ENCODE data around the gene FUZ.

Gene FUZ

GRCh38 chr19:49850487-49851342, 37.6 kb upstream of the FUZ start, which contains the start of gene PTOV1:
PTOV1 (plus strand) TSS chr19:49851159.
- DNase-seq (ENCODE audit: low spot score): peak; percentile 99

GRCh38 chr19:49850221-49850486, 37.1 kb upstream of the FUZ start:
- no peak for DNase-seq (ENCODE audit: low spot score)

- DNase-seq (ENCODE audit: low spot score): no peak
Measured at GRCh38 chr19:49849433-49850220, 36.5 kb upstream of the FUZ start.

GRCh38 chr19:49848938-49849337, 35.8 kb upstream of the FUZ start:
- DNase-seq (ENCODE audit: low spot score): no peak

GRCh38 chr19:49847731-49848696, 34.9 kb upstream of the FUZ start:
- DNase-seq (ENCODE audit: low spot score): no peak

GRCh38 chr19:49846408-49846807, 33.3 kb upstream of the FUZ start:
- DNase-seq (ENCODE audit: low spot score): no peak

GRCh38 chr19:49845414-49845813, 32.3 kb upstream of the FUZ start:
- DNase-seq (ENCODE audit: low spot score): no peak

- no peak for DNase-seq (ENCODE audit: low spot score)
Measured at GRCh38 chr19:49844138-49845095, 31.3 kb upstream of the FUZ start.

GRCh38 chr19:49843265-49843664, 30.2 kb upstream of the FUZ start:
- DNase-seq (ENCODE audit: low spot score): no peak

- DNase-seq (ENCODE audit: low spot score): no peak
Measured at GRCh38 chr19:49840736-49841249, 27.7 kb upstream of the FUZ start.

GRCh38 chr19:49840321-49840720, 27.2 kb upstream of the FUZ start:
- no peak for DNase-seq (ENCODE audit: low spot score)

- no peak for DNase-seq (ENCODE audit: low spot score)
Measured at GRCh38 chr19:49839713-49840112, 26.6 kb upstream of the FUZ start.

GRCh38 chr19:49838885-49839588, 25.9 kb upstream of the FUZ start:
- DNase-seq (ENCODE audit: low spot score): no peak

- DNase-seq (ENCODE audit: low spot score): no peak
Measured at GRCh38 chr19:49837425-49837824, 24.3 kb upstream of the FUZ start.

GRCh38 chr19:49837009-49837310, 23.9 kb upstream of the FUZ start:
- no peak for DNase-seq (ENCODE audit: low spot score)

- no peak for DNase-seq (ENCODE audit: low spot score)
Measured at GRCh38 chr19:49836176-49837008, 23.3 kb upstream of the FUZ start.

- no peak for DNase-seq (ENCODE audit: low spot score)
Measured at GRCh38 chr19:49835562-49835961, 22.5 kb upstream of the FUZ start.

- no peak for DNase-seq (ENCODE audit: low spot score)
Measured at GRCh38 chr19:49833599-49833998, 20.5 kb upstream of the FUZ start.

GRCh38 chr19:49832556-49832955, 19.5 kb upstream of the FUZ start:
- no peak for DNase-seq (ENCODE audit: low spot score)

- DNase-seq (ENCODE audit: low spot score): no peak
Measured at GRCh38 chr19:49831592-49831991, 18.5 kb upstream of the FUZ start.
